HG03196 (cell line): ENCODE results near the gene ZBTB26.

ENCODE experiments used
- ATAC-seq: cut with Tn5 transposase; IDR thresholded peaks from one replicate; pipeline ENCODE4 v1.9.1; 2021; ENCODE audit not compliant: unreplicated experiment

Gene ZBTB26

GRCh38 chr9:122931226-122932121, at the start of gene ZBTB26:
Gene ZBTB26, minus strand, starts transcription at chr9:122931512. Its CDS starts 11,578 bp downstream, at chr9:122919934.
- peak; percentile 96 for ATAC-seq

DNA sequence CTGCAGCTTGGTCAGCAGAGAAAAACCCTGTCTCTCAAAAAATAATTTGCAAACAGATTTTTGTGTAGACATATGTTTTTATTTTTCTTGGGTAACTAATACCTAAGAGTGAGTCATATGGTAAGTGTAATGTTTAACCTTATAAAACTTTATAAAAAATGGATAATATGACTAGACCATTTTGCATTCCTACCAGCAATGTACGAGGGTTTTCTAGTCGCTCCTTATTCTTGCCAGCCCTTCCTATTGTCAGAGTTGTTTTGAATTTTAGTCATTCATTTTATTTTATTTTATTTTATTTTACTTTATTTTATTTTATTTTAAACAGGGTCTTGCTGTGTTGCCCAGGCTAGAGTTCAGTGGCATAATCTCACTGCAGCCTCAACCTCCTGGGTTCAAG, 47.3 kb upstream of the ZBTB26 start:
- ATAC-seq = no peak

GRCh38 chr9:122975196-122975595, 43.9 kb upstream of the ZBTB26 start:
- ATAC-seq = no peak

- ATAC-seq = no peak
Observed at GRCh38 chr9:122961139-122961538, 29.8 kb upstream of the ZBTB26 start.

GRCh38 chr9:122955961-122956360, 24.6 kb upstream of the ZBTB26 start:
- no peak for ATAC-seq

DNA sequence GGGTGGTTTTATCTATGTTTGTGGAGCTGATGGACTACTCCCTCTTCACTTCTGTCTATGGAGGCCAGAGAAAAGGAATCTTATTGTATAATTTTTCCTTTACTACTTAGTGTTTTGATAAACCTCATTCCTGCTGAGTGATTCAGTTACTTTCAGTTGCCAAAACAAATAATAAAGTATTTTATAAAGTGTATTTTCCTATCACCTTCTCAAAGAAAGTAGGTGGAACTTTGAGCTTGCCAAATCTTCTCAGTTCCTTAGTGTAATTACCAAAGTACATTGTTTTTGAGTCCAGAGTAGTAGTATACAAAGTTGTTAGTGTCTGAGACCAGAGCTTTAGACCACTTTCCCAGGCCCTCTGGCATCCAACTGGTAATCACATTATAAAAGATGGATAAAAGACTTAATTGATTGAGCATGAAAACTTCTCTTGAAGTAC, 23.0 kb upstream of the ZBTB26 start:
- ATAC-seq = no peak

DNA sequence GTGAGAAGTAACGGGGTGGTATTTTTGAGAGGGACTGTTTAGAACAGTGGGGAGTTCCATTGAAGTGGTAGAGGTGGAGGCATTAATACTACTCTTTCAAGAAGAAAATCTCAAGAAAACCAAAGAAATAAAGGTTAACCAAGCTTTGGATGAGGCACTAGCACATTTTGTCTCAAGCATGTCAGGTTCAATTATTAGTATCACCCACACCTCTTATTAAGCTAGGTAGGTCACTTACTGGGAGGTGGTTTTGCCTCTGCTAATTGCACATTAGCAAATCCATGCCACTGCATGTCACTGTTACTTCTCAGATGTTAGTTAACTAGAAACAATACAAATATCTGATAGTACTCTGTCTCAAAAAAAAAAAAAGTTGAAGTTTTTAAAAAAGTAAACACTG, 19.7 kb upstream of the ZBTB26 start:
- no peak for ATAC-seq

- ATAC-seq = no peak
Observed at GRCh38 chr9:122950263-122950662, 19.0 kb upstream of the ZBTB26 start.

DNA sequence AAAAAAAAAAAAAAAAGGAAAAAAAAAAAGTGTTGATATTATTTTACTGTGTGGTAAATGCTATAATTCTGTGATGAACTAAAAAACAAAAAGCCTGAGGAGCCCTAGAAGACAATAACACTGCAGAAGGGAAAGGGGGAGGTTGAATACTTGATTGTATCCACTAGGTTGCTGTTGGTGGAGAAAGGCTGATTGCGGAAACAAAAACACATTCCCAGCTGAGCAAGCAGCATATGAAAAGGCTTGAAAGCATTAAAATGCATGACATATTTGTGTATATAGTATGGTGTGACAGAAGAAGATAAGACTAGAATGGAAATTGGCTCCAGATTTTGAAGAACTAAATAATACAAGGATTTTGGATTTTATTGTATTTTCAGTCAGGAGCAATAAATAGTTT, 18.4 kb upstream of the ZBTB26 start:
- no peak for ATAC-seq

DNA sequence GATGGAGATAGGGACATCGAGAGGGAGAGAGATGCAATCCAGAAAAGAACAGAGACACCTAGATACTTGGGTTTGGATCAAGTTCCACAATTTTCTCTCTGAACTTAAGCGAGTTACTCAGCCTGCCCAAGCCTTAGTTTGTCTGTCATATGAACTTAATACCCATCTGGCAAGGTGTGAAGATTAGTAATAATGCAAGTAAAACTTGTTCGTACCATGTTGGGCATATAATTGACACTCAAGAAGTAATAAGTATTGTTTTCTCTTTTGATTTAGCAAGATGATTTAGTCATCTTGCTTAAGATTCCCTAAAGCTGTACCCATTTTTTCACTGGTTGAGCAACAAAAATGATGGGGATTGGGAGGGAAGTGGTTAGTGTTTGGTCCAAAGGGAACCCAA, 17.0 kb upstream of the ZBTB26 start:
- ATAC-seq = peak; percentile 54

DNA sequence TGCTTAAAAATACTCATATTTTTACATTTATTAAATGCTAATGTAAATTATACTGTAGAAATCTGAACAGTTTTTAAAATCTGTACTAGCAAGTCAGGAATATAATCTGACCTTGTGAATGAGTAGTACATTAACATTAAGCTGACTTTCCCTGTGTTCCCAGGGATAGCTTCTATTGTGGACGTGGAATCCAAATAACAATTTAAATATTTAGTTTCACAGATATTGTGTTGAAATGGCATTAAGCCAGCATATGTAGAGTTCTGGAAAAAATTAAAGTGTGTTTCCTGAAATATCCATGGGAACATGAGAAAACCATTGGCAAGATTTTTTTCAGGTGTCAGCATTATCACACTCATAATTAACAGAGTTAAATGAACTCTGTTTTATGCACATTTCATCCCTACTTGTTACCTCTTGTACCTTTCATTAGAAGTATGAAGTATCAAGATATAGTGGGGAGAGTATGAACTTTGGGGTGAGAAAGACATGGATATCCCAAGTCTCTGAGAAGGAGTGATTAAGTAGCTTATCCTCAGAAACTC, 15.2 kb upstream of the ZBTB26 start:
- ATAC-seq = no peak

- no peak for ATAC-seq
Observed at GRCh38 chr9:122944960-122945888, 13.9 kb upstream of the ZBTB26 start.

- ATAC-seq = peak; percentile 5
Observed at GRCh38 chr9:122941582-122942234, 10.4 kb upstream of the ZBTB26 start.

DNA sequence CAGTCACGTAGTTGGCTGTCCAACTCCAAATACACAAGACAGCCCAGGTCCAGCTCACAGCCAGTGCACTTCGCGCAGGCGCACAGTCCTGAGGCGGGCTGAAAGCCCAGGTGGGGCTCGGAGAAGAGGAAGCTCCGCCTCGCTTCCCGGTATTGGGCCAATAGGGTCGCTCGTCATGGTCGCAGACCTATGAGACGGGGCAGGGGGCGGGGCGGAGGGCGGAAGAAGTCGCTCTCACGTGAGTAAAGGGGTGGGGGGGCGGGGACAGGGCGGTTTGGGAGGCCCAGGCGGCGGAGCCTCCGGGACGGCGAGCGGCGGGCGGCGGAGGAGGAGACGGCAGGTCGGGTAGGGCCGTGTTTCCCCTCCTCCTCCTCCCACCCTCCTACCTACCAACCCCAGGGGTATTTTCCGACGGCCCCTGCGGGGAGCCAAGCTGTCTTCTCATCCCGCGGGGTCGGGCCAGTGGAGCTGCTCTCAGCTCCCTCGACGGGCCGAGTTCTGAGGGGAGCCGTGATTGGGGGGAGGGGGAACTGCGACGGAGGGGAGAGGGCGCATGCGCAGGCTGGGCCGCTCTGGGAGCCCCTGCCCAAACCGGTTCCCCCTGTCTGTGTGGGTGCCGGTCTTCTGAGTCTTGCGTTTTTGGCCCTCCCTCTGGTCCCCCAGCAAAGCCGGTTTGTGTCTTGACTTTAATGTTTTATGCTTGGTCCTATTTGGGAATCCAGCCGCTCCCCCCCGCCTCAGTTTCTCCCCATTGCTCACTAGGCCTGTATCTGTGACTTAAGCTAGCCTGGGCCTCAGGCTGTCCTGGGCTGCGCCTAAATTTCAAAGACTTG, 9.7 kb upstream of the ZBTB26 start, which contains the start of gene RABGAP1:
Gene RABGAP1 (plus strand): TSS at position 272 of the 833 bp plus-strand sequence. CDS start 16,040 bp downstream, outside the sequence.
- peak; percentile 95 for ATAC-seq

- ATAC-seq = no peak
Observed at GRCh38 chr9:122940454-122940748, 9.1 kb upstream of the ZBTB26 start.

DNA sequence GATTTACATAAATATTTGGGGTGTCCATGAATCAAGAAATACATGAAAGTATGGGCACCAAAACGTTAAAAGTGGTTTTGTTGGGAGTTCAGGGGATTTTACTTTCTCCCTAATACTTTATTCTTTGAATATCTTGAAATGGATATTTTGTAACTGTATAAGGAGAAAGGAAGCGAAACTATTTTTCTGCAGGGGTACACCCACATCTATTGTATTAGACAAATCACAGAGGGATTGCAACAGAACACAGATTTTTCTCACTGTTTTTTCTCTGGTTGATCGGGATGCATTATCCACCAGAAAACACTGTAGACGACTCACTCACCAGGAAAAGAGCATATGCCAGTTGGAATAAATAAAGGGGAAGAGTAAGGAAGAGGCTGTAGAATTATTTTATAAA, 8.3 kb upstream of the ZBTB26 start:
- ATAC-seq = no peak

GRCh38 chr9:122936883-122937282, 5.6 kb upstream of the ZBTB26 start:
- ATAC-seq = no peak

- no peak for ATAC-seq
Observed at GRCh38 chr9:122936464-122936863, 5.2 kb upstream of the ZBTB26 start.

GRCh38 chr9:122930541-122931225, 629 bp downstream of the ZBTB26 start:
- ATAC-seq = no peak
